HG03354 (cell line): ENCODE results near the gene MAN2A1.
A peak's percentile ranks its signal among the peaks of the same experiment; 100 is the strongest.
"Not testable (repeated sequence)": the region's sequence is repeated elsewhere in the genome, so short reads cannot be mapped to it uniquely, and the experiment has no call there.

Experiments
- ATAC-seq: cut with Tn5 transposase; IDR thresholded peaks from one replicate; pipeline ENCODE4 v1.9.1; 2021; ENCODE audit warnings: mild to moderate bottlenecking; ENCODE audit not compliant: unreplicated experiment, poor library complexity, severe bottlenecking

The MAN2A1 gene

GRCh38 chr5:109888989-109889388 lies 199.3 kb downstream of the MAN2A1 start:
- ATAC-seq = no peak

GRCh38 chr5:109893271-109893670 lies 203.5 kb downstream of the MAN2A1 start:
- not testable (repeated sequence) for ATAC-seq

- ATAC-seq = no peak
Observed at GRCh38 chr5:109898269-109899162, 208.8 kb downstream of the MAN2A1 start.

GRCh38 chr5:109899163-109899535 lies 209.4 kb downstream of the MAN2A1 start:
- no peak for ATAC-seq

GRCh38 chr5:109900461-109900860 lies 210.7 kb downstream of the MAN2A1 start:
- no peak for ATAC-seq

GRCh38 chr5:109900911-109901627 lies 211.3 kb downstream of the MAN2A1 start:
- no peak for ATAC-seq

- ATAC-seq = no peak
Observed at GRCh38 chr5:109901628-109901981, 211.9 kb downstream of the MAN2A1 start.

- ATAC-seq = no peak
Observed at GRCh38 chr5:109903061-109903460, 213.3 kb downstream of the MAN2A1 start.

GRCh38 chr5:109905906-109906305 lies 216.2 kb downstream of the MAN2A1 start:
- no peak for ATAC-seq

GRCh38 chr5:109907189-109907588 lies 217.5 kb downstream of the MAN2A1 start:
- ATAC-seq = no peak

- no peak for ATAC-seq
Observed at GRCh38 chr5:109907731-109908130, 218.0 kb downstream of the MAN2A1 start.

GRCh38 chr5:109908366-109908765 lies 218.6 kb downstream of the MAN2A1 start:
- no peak for ATAC-seq

- ATAC-seq = peak; percentile 63
Observed at GRCh38 chr5:109910874-109911273, 221.1 kb downstream of the MAN2A1 start.

GRCh38 chr5:109911731-109912130 lies 222.0 kb downstream of the MAN2A1 start:
- no peak for ATAC-seq

GRCh38 chr5:109914906-109915305 lies 225.2 kb downstream of the MAN2A1 start:
- ATAC-seq = no peak

- no peak for ATAC-seq
Observed at GRCh38 chr5:109916481-109917153, 226.9 kb downstream of the MAN2A1 start.
